RWPE1 (cell line): ENCODE results near the gene ZNF607.
A peak's percentile ranks its signal among the peaks of the same experiment; 100 is the strongest.

ENCODE experiments used
- CTCF ChIA-PET: fragments of 350-600 bp; sonication (Branson Sonifier 250); formaldehyde crosslinking; extraction: SDS; loops from one replicate; lab custom pipeline; 2021; lab: Yijun Ruan, JAX
- POLR2A ChIA-PET: fragments of 400-600 bp; formaldehyde crosslinking; extraction: SDS; loops from one replicate; lab custom pipeline; 2020; ENCODE audit warnings: antibody characterized with exemption; ENCODE audit not compliant: low non-redundant PET; lab: Yijun Ruan, JAX
- DNase-seq: peaks from one replicate; pipeline ENCODE4 v3.0.0; 2012; ENCODE audit warnings: low spot score
- H3K27ac ChIP-seq: fragments of 450-650 bp; 2 replicates; pipeline ENCODE4 v1.5.1; 2017
- CTCF ChIP-seq: fragments of 450-650 bp; conservative IDR thresholded peaks from 2 replicates; pipeline ENCODE4 v1.5.1; 2017; ENCODE audit warnings: low read depth, mild to moderate bottlenecking

ZNF607 gene

GRCh38 chr19:37654629-37655300 lies 64.8 kb downstream of the ZNF607 start:
- DNase-seq, result peak; percentile 34
- no peak for TF ChIP-seq CTCF
- POLR2A ChIA-PET, result interaction anchor here (0.5 kb wide), 1 partner anchor 211 kb away, joined by 3 read pairs; no protein-coding TSS in a partner anchor
- H3K27ac ChIP-seq, result peak overlapping the region; percentile 95
- CTCF ChIA-PET, result no interaction called here

DNA sequence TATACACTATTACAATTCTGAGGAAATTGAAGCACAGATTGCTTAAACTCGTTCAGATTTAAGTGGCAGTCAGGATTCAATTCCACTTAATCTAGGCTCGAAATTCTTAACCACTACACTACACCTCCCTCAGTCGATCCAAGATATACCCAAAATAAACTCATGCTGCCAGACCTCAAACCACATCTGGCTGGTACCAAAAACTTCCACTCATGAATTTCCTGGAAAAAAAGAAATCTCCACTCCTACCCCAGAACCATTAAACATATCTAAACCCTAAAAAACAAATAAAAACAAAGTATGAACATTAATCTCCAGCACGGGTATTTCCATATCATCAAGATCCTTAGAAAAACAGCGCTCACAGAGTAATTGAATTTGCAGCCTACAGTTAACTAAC lies 65.4 kb downstream of the ZNF607 start:
- peak; percentile 9 for DNase-seq
- POLR2A ChIA-PET, result no interaction called here
- no peak overlapping the region; the same call in 1 of the 2 replicates for H3K27ac ChIP-seq
- CTCF ChIA-PET, result no interaction called here
- no peak for TF ChIP-seq CTCF
